GM08714 (cell line): ENCODE results near the gene LRRC25.

ENCODE experiments used
- H3K4me3 ChIP-seq: fragments of 200-500 bp; sonication (Bioruptor generic); 2 replicates; pipeline ENCODE4 v1.5.1; 2014; ENCODE audit warnings: mild to moderate bottlenecking, low read length, inconsistent platforms
- ZNF274 ChIP-seq: IDR thresholded peaks from 2 replicates; pipeline ENCODE4 v1.6.1; 2012; ENCODE audit warnings: mild to moderate bottlenecking, low read depth, low read length

The LRRC25 gene

GRCh38 chr19:18432275-18433014, 35.0 kb upstream of the LRRC25 start:
- H3K4me3 ChIP-seq = peak overlapping the region; percentile 54; the same call in 1 of the 2 replicates

GRCh38 chr19:18431351-18432197, 34.2 kb upstream of the LRRC25 start:
- H3K4me3 ChIP-seq = no peak overlapping the region
- no peak for TF ChIP-seq ZNF274

More at GRCh38 chr19:18432275-18433014, 35.0 kb upstream of the LRRC25 start:
- no peak for TF ChIP-seq ZNF274

DNA sequence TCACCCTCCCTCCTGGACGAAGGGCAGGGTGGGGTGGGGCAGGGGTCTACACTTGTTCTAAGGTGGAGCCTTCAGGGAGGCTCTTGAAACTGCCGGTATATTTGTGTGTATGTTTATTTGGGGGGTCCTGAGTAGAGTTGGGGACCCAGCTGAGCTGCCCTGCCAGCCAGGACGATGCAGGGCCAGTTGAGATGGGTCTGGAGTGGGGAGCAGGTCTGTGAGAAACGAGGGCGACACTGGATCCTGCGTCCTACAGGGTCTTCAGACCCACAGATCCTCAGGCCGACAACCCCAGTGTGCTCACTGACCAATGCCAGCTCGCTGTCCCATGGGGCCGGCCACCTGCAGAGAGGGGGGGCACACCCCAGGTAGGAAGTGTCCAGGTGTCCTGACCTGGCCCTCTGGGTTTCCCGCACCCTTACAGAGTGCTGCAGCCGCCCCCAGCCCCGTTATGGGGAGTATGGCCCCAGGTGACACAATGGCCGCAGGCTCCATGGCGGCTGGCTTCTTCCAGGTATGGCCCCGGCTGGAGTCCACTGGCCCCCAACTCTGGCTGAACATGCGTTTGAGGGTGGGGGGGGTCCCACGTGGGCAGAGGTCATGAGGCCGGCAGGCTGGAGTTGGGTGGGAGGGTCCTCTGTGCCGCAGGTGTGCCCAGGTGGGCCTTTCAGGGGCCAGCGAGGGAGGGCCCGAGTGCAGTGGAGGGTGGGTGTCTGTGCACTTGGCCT, 33.2 kb upstream of the LRRC25 start:
- TF ChIP-seq ZNF274 = no peak
- no peak overlapping the region for H3K4me3 ChIP-seq

DNA sequence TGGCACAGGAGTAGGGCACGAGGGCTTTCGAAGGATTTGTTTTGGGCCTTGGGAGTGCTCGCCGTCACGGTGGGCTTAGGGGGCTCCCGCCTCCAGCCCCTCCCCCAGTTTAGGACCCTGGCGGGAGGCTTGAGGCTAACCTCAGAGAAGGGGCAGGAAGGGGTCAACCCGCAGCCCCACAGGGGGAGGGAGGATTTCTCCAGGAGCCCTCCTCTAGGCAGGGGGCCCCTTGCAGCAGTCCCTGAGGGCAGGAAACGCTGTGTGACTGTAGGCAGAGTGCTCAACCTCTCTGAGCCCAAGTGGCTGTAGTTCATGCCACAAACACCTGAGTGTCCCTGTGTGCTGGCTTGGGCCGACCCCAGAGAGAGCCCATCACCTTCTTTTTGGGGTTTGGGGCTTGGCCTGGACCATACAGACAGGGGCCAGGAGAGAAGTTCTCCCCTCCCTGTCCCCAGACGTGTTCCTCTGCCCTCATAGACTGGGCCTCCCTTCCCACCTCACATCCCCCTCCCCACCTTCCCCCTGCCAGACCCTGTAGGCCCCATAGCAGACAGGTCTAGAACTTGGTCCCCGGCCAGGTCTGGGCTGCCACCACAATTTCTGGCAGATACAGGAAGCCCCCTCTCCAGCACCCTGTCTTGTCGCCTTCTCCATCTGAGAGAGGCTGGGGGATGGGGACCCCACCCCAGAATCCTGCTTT, 32.4 kb upstream of the LRRC25 start:
- TF ChIP-seq ZNF274 = no peak
- H3K4me3 ChIP-seq = peak overlapping the region; percentile 24; the same call in 1 of the 2 replicates

DNA sequence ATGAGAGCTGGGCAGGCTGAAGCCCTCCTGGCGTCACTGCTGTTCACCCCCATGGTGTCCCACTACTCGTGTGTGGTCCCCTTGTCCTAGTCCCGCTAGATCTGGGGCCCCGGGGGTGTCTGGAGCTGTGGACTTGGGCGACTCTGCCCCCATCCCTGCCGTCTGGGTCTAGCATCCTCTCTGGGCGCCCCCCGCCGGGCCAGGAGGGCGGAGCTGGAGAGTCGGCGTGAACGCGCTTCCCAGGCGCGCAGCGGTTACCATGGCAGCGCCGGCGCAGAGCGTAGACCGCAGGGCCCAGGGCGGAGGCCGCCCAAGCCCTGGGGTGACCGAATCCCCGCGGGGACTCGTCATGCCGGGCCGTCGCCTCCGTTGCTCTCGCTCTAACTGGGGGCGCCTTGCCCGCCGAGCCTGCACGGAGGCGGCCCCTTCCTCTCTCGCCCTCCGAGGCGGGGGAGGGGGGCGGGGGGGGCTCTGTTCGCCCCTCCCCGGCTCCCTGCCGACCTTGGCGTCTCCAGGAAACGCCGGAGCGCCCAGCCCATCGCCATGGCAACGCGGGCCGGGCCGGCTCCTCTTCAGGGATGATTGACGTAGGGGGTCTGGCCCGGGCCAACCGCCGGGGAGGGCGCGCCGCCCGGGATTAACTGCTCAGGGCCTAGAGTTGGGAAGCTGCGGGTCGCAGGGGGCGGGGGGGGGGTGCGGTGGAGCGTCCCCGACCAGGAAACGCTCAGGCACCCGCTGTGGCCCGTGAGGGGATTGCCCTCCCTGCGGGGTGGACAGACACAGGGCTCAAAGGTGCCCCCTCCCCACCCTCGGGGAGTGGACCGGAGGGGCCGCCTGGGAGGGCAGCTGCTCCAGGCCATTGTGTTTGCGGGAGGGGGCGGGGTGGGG, 31.6 kb upstream of the LRRC25 start:
- no peak for TF ChIP-seq ZNF274

DNA sequence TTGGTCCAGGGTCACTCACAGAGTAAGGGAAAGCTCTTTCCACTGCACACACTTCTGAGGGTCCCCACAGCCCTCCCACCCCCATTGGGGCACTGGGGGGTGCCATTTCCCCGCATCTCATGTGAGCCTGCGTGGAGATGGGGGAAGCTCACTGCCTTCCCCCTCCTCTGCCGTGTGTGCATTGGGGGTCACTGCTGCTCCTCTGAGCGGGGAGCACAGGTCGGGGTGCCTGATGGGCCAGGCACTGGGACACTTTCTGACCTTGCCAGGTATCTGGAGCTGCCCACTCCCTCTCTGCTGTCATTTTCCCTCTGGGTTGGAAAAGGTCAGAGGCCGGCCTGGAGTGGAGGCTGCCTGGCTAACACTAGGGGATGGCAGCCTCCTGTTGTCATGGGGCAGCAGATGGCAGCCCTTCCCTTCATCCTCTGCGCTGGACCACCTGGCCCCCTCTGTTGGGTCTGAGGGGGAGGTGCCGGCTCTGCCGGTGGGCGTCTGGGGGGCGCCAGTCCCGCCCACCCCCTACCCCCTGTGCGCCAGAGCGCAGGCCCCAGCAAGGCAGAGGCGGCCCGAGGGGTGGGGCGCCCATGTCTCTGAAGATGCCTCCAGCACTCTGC, 30.9 kb upstream of the LRRC25 start:
- H3K4me3 ChIP-seq = no peak overlapping the region

More for the DNA sequence above, 31.6 kb upstream of the LRRC25 start:
- H3K4me3 ChIP-seq = peak overlapping the region; percentile 25; the same call in 1 of the 2 replicates

GRCh38 chr19:18427743-18428113, 30.3 kb upstream of the LRRC25 start:
- TF ChIP-seq ZNF274 = no peak
- H3K4me3 ChIP-seq = no peak overlapping the region

More for the DNA sequence above, 30.9 kb upstream of the LRRC25 start:
- TF ChIP-seq ZNF274 = no peak

- TF ChIP-seq ZNF274 = no peak
- no peak overlapping the region for H3K4me3 ChIP-seq
Measured at GRCh38 chr19:18427080-18427742, 29.8 kb upstream of the LRRC25 start.

- no peak for TF ChIP-seq ZNF274
- no peak overlapping the region for H3K4me3 ChIP-seq
Measured at GRCh38 chr19:18426416-18426767, 29.0 kb upstream of the LRRC25 start.

DNA sequence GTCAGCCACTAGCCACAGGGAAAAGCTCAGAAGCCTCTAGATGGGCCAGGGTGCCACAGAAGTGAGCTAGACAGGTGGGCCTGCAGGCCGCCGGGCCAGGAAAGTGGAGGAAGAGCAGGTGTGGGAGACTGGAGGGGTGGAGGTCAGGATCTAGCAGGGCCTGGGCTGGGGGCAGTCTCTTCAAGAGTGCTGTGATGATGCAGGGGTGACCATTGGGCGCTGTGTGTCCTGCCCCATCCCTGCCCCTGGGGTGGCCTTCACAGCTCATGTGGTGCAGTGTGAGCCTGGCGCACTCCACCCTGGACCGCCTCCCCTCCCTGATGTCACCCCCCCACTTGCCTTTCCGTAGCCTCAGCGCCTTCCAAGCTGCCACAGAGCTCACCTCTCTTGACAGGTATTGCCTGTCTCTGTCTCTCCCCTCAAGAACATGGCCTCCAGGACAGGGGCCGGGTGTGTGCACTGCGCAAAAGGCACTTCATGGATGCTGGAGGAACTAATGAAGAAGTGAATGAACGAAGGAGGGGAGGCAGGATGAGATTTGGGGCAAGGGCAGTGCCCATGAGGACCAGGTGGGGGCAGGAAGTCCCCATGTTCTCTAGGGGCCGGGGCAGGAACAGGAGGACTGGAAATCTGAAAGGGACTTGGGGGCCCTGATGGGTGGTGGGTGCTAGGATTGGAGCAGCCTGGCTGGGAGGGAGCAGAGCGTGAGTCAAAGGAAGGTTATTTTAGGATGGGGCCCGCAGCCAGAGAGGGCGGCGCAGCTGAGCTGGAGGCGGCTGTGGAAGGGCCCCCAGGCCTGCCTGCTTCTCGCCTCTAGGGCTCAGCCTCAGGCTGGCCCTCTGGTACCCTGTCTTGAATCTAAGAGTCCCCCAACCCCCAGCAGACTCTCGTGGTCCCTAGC, 28.3 kb upstream of the LRRC25 start:
- no peak for TF ChIP-seq ZNF274

DNA sequence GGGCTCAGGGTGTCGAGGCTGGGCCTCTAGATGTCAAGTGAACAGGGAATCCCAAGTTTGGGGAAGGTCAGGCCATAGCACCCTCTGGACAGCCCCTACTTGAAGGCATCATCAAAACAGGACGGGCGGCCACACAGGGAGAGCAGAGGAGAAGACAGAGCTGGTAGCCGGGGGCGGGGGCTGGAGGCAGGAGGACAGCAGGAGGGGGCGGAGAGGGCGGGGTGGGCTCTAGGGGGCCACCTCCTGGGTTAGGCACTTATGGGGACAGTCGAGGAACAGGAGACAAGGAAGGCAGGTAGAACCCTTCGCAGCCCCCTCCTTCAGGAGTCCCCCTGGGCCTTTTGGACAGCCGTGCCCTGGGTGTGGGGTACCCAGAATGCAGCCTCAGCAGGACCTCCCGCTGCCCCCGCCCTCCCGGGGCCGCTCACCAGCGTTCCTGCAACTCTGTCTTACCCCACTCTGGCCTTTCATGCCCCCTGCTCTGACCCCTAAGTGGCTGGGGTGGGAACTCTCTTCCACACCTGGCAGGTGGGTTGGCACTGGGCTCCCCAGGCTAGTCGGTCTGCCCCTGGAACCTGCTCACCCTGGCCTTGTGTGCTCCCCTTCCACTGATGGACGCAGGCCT, 27.6 kb upstream of the LRRC25 start:
- H3K4me3 ChIP-seq = no peak overlapping the region
- TF ChIP-seq ZNF274 = no peak

More for the DNA sequence above, 28.3 kb upstream of the LRRC25 start:
- H3K4me3 ChIP-seq = no peak overlapping the region
